Subcutaneous adipose tissue (tissue), 4 donors: ENCODE data around the gene SLC66A1. TPM values are rescaled to one million over a fixed set of nuclear protein-coding genes. Genes with fewer than 3 reads are reported as not detected.

Source experiments
- CTCF ChIP-seq: fragments of 450-650 bp; IDR thresholded peaks from one replicate; pipeline ENCODE4 v1.5.1; 2016; ENCODE audit warnings: low read depth, mild to moderate bottlenecking, control low read depth, antibody characterized with exemption, moderate library complexity
- total RNA-seq, 4 donors: library from RNA; depleted of rRNA; stranded (reverse); fragments of >200 nt; gene quantifications; one replicate each; pipeline ENCODE4 v1.1.0, GENCODE V29; 2016

The SLC66A1 gene
- total RNA-seq, 4 donors from 2014 or later, result 8.4 to 12.7 (median 11.6) TPM

GRCh38 chr1:19345391-19345790 lies 33.3 kb downstream of the SLC66A1 start:
- TF ChIP-seq CTCF, result no peak

GRCh38 chr1:19346026-19346425 lies 33.9 kb downstream of the SLC66A1 start:
- no peak for TF ChIP-seq CTCF

- TF ChIP-seq CTCF, result no peak
Observed at GRCh38 chr1:19347533-19348172, 35.5 kb downstream of the SLC66A1 start.

- no peak for TF ChIP-seq CTCF
Observed at GRCh38 chr1:19348441-19349198, 36.5 kb downstream of the SLC66A1 start.

GRCh38 chr1:19349999-19350398 lies 37.9 kb downstream of the SLC66A1 start:
- no peak for TF ChIP-seq CTCF

- TF ChIP-seq CTCF, result no peak
Observed at GRCh38 chr1:19350566-19350965, 38.4 kb downstream of the SLC66A1 start.

- TF ChIP-seq CTCF, result no peak
Observed at GRCh38 chr1:19351873-19352272, 39.7 kb downstream of the SLC66A1 start.
